ENCODE results near the gene TTC39B. TPM values are rescaled to one million over a fixed set of nuclear protein-coding genes. Genes with fewer than 3 reads are reported as not detected.
A peak's percentile ranks its signal among the peaks of the same experiment; 100 is the strongest.

The TTC39B gene
- total RNA-seq, 1 experiment from 2014 or later, result 22.2 TPM

GRCh38 chr9:15222313-15222712 is 84.7 kb downstream of the TTC39B start:
- Histone ChIP-seq H3K27me3 (no peaks in the 10 kb centered on the region), H3K9me3 (no peaks in the 10 kb centered on the region), H3K4me3 (no peak overlapping the region), H3K36me3 (no peaks in the 10 kb centered on the region)
- no peak for DNase-seq

- Histone ChIP-seq H3K36me3 (no peaks in the 10 kb centered on the region), H3K27me3 (no peaks in the 10 kb centered on the region), H3K9me3 (no peaks in the 10 kb centered on the region), H3K4me3 (no peak overlapping the region)
- no peak for DNase-seq
These were observed 85.3 kb downstream of the TTC39B start for GRCh38 chr9:15221746-15222145.

DNA sequence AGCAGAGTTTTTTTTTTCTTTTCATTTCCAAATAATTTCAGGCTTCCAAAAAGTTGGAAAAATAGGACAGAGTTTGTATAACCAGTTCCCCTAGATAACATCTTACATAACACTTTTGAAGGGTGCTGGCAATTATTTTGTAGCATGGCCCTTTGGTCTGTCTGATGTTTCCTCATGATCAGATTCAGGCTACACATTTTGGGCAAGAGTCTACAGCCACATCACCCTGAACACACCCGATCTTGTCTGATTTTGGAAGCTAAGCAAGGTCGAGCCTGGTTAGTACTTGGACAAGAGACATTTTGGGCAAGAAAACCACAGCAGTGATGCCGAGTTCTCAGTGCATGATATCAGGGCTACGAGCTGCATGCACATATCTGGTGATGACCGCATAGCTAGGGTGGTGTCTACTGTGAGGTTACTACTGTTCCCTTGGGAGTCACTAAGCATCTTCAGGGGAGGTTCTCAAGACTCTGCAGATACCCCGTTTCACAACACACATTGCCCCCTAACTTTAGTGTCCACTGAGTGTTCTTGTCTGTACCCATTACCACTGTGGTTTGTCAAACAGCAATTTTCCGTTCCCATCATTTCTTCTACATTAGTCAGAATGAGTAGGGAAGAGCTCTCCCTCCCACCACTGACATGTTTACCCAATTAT is 86.2 kb downstream of the TTC39B start:
- no peak overlapping the region for H3K4me3 ChIP-seq
- no peak for DNase-seq
- H3K36me3 ChIP-seq, result no peaks in the 10 kb centered on the region
- H3K9me3 ChIP-seq, result no peaks in the 10 kb centered on the region
- H3K27me3 ChIP-seq, result no peaks in the 10 kb centered on the region

DNA sequence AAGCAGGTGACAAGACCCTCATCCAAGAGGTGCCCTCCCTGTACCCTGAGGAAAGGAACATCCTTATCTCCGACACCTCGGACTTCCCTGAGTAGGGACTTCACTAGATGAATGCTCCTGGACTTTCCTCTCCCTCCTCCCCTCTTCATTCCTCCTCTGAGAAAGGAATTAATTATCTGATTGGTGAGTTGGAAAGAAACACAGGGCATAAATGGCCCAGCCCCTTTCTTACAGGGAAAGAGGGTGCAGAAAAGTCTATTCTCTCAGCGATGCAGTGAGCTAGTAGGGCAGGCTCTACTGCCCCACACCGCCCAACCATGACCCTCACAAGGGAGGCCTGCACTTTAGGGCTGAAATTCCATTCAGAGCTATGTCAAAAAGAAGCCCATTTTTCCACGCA is 87.5 kb downstream of the TTC39B start:
- Histone ChIP-seq H3K4me3 (no peak overlapping the region), H3K36me3 (no peaks in the 10 kb centered on the region)

DNA sequence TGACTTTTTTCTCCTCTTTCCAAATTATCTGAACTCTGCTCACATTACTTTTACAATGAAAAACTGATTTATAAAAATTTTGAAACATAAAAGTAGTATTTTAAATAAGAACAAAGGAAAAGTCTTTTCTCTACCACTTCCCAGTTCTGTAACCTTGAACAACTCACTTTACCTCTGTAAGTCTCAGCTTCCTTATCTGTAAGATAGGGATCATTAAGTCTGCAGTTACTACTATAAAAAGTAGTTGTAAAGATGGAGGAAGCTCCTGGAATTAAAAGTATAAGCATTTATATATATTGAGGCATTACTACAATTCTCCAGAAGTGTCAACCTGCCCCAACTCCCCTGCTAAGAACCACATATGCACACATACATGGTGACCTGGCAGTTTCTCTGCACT is 88.0 kb downstream of the TTC39B start:
- H3K27me3 ChIP-seq, result no peaks in the 10 kb centered on the region
- no peak for DNase-seq

More for the DNA sequence above, 87.5 kb downstream of the TTC39B start:
- Histone ChIP-seq H3K27me3 (no peaks in the 10 kb centered on the region), H3K9me3 (no peaks in the 10 kb centered on the region)
- DNase-seq, result no peak

GRCh38 chr9:15213249-15213648 is 93.8 kb downstream of the TTC39B start:
- no peak overlapping the region for H3K4me3 ChIP-seq
- H3K9me3 ChIP-seq, result no peaks in the 10 kb centered on the region
- H3K27me3 ChIP-seq, result no peaks in the 10 kb centered on the region
- H3K36me3 ChIP-seq, result no peaks in the 10 kb centered on the region; the same call in 1 of the 2 replicates
- no peak for DNase-seq

More for the DNA sequence above, 88.0 kb downstream of the TTC39B start:
- Histone ChIP-seq H3K4me3 (no peak overlapping the region), H3K36me3 (no peaks in the 10 kb centered on the region), H3K9me3 (no peaks in the 10 kb centered on the region)

DNA sequence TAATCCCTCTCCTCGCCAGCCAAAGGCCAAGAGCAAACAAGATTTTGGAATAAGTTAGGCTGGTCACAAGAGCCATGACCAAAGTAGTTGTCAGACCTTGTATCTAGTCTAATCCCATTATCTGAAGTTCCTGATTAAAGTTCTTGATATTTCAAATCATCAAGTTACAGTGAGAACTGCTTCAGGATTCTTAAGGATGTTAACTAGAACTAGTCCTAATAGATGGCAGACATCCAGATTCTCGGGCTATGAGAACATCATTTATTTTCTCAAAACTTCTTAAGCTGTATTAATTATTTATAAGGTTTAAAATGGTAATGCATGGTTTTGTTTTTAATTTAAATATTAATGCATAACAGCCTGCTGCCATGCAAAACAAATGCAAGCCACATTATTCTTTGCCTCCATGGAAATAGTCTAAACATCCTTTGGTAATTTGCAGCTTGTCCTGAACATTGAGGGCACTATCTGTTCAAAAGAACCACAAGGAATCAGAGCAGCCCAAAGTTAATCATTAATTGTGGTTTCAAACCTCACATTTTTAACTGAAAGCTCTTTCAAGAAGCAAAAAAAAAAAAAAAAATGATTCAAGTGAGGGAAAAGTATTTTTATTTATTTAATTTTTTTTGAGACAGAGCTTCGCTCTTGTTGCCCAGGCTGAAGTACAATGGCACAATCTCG is 95.1 kb downstream of the TTC39B start:
- H3K27me3 ChIP-seq, result no peaks in the 10 kb centered on the region
- DNase-seq, result no peak
- no peaks in the 10 kb centered on the region for H3K9me3 ChIP-seq
- no peak overlapping the region for H3K4me3 ChIP-seq
- H3K36me3 ChIP-seq, result no peaks in the 10 kb centered on the region; the same call in 1 of the 2 replicates

DNA sequence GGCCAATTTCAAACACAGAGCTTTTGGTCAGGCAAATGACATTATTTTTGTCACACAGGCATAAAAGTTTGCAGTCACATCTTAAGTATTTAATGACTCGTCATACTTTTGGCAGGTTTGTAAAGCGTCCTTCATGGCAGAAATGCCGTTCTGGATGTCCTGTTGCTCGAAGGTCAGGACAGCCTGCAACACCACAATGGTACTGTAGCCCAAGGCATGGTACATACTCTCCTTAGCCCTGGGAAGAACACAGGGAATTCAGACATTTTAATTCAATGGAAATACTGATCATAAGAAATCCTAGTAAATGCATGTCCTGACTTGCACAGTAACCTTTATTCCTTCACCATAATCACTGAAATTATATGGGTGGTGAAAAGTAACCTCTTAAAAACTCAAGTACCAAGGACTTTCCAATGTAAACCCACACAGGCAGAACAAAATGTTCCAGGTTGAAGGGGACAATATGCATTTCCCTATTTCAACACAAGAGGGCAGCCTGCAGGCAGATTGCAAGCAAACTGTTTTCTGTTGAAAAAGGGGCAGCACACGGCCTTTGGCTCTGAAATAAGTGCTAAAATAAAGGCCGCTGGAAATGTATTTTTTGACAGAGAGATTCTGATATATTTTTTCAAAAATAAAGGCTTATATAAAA is 95.7 kb downstream of the TTC39B start:
- H3K27me3 ChIP-seq, result no peaks in the 10 kb centered on the region
- DNase-seq, result peak; percentile 79

GRCh38 chr9:15206903-15207696 is 99.9 kb downstream of the TTC39B start:
- Histone ChIP-seq H3K27me3 (no peaks in the 10 kb centered on the region), H3K4me3 (no peak overlapping the region), H3K36me3 (no peaks in the 10 kb centered on the region; the same call in 1 of the 2 replicates), H3K9me3 (no peaks in the 10 kb centered on the region)
- DNase-seq, result no peak

More for the DNA sequence above, 95.7 kb downstream of the TTC39B start:
- Histone ChIP-seq H3K36me3 (no peaks in the 10 kb centered on the region; the same call in 1 of the 2 replicates), H3K9me3 (no peaks in the 10 kb centered on the region), H3K4me3 (no peak overlapping the region)

GRCh38 chr9:15205632-15206420 is 101.2 kb downstream of the TTC39B start:
- Histone ChIP-seq H3K4me3 (no peak overlapping the region), H3K27me3 (no peaks in the 10 kb centered on the region), H3K36me3 (no peaks in the 10 kb centered on the region; the same call in 1 of the 2 replicates), H3K9me3 (no peaks in the 10 kb centered on the region)
- no peak for DNase-seq

DNA sequence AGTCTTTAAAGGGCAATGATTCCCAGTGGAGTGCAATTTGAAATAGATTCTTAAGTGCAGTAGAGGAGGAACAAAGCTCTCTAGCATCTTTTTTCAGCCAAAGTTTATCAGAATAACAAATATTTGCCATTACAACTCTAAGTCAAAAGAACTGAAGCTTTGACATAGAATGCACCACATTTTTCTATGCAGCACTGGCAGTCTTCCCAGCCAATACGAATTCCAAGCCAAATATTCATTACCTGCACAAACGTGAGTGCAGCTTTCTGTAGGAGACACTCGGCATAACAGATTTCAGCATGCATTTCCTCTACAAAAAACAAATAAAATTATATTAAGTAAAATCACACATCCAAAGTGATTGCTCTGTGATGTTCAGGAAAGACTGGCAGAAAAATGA is 103.4 kb downstream of the TTC39B start:
- Histone ChIP-seq H3K4me3 (no peak overlapping the region), H3K36me3 (no peaks in the 10 kb centered on the region; the same call in 1 of the 2 replicates), H3K9me3 (no peaks in the 10 kb centered on the region), H3K27me3 (no peaks in the 10 kb centered on the region)
- no peak for DNase-seq

DNA sequence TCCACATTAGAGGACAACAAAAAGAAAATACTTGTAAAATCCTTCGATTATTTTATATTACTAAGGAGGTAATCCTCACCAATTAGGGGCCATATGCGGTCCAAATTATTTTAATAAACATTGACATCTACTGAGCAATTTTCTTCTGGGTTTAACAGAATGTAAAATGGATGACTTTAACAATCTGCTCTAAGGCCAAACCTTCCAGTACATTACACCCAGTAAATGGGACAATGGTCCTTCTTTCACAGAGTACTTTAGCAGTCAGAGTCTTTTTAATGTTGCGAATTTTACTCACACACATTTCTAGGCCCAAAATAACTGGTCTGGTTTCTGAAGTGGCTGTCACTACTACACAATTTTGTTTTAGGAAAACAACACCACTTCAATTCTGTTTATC is 106.9 kb downstream of the TTC39B start:
- H3K36me3 ChIP-seq, result no peaks in the 10 kb centered on the region
- H3K9me3 ChIP-seq, result peaks cover 10% of the 10 kb centered on the region
- H3K4me3 ChIP-seq, result no peak overlapping the region
- no peak for DNase-seq
- no peaks in the 10 kb centered on the region for H3K27me3 ChIP-seq

DNA sequence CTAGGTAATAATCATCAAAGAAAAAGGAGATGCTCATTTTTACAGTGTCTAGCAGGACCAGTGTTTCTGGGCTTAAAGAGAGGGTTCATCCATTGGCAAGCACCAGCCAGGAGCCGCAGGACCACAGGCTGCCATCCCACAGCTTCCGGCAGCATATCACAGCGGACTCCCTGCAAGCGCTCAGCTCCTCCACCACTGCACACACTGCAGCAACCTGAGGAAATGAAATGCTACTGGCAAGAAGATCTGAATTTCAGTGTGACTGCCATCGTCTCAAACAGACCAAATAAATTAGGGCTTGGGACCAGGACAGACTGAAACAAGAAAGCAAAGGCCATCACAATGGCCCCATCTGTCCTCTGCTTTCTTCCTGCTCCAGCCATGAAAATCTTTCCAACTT is 114.2 kb downstream of the TTC39B start:
- Histone ChIP-seq H3K4me3 (no peak overlapping the region), H3K9me3 (peaks cover 10% of the 10 kb centered on the region), H3K27me3 (no peaks in the 10 kb centered on the region), H3K36me3 (peaks cover under 1% of the 10 kb centered on the region; the same call in 1 of the 2 replicates)
- DNase-seq, result no peak

GRCh38 chr9:15191378-15191777 is 115.6 kb downstream of the TTC39B start:
- no peaks in the 10 kb centered on the region for H3K27me3 ChIP-seq
- DNase-seq, result no peak

DNA sequence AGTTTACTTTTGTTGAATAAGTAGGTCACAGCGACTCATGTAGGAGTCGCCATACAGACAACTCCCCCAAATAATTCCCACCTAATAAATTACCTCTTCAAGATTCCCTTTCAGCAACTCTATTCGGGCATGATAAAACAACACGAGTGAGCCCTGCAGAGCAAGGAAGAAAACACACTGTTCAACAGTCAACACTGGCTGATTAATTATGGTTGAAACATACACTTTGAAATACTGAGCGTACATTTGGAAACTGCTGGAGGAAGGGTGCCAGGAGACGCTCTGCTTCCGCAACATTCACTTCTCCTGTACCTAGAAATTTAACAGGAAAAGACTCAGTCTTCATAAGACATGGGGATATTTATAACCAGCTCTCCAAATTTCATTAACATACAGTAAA is 117.5 kb downstream of the TTC39B start:
- DNase-seq, result no peak
- no peak overlapping the region for H3K4me3 ChIP-seq
- H3K27me3 ChIP-seq, result no peaks in the 10 kb centered on the region
- no peaks in the 10 kb centered on the region for H3K9me3 ChIP-seq
- peaks cover 2% of the 10 kb centered on the region; the same call in 1 of the 2 replicates for H3K36me3 ChIP-seq

More at GRCh38 chr9:15191378-15191777, 115.6 kb downstream of the TTC39B start:
- Histone ChIP-seq H3K36me3 (peaks cover 2% of the 10 kb centered on the region; the same call in 1 of the 2 replicates), H3K9me3 (peaks cover 8% of the 10 kb centered on the region), H3K4me3 (no peak overlapping the region)

DNA sequence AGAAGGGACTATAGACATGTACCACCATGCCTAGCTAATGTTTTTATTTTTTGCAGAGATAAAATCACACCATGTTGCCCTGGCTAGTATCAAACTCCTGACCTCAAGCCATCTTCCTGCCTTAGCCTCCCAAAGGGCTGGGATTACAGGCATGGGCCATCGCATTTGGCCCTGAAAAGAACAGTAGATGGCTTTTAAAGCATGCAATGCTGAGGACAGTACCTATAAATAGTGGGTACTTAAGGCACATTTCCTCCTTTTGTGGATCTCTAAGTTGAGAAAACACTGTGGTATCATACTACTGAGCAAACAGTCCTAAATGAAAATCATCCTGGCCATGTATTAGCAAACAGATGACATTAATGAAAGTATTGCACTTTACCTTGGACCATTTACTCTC is 119.4 kb downstream of the TTC39B start:
- Histone ChIP-seq H3K27me3 (no peaks in the 10 kb centered on the region), H3K9me3 (no peaks in the 10 kb centered on the region), H3K36me3 (peaks cover 2% of the 10 kb centered on the region; the same call in 1 of the 2 replicates), H3K4me3 (no peak overlapping the region)
- no peak for DNase-seq

Measured in MG63 (cell line).